Fibroblast of the conjunctiva (primary cell): Measurements from ENCODE around the gene F10.
"Not testable (repeated sequence)": the region's sequence is repeated elsewhere in the genome, so short reads cannot be mapped to it uniquely, and the experiment has no call there.

Experiments
- DNase-seq: peaks from one replicate; pipeline ENCODE4 v3.0.0-alpha.2; 2010; ENCODE audit warnings: low read depth

F10 gene

DNA sequence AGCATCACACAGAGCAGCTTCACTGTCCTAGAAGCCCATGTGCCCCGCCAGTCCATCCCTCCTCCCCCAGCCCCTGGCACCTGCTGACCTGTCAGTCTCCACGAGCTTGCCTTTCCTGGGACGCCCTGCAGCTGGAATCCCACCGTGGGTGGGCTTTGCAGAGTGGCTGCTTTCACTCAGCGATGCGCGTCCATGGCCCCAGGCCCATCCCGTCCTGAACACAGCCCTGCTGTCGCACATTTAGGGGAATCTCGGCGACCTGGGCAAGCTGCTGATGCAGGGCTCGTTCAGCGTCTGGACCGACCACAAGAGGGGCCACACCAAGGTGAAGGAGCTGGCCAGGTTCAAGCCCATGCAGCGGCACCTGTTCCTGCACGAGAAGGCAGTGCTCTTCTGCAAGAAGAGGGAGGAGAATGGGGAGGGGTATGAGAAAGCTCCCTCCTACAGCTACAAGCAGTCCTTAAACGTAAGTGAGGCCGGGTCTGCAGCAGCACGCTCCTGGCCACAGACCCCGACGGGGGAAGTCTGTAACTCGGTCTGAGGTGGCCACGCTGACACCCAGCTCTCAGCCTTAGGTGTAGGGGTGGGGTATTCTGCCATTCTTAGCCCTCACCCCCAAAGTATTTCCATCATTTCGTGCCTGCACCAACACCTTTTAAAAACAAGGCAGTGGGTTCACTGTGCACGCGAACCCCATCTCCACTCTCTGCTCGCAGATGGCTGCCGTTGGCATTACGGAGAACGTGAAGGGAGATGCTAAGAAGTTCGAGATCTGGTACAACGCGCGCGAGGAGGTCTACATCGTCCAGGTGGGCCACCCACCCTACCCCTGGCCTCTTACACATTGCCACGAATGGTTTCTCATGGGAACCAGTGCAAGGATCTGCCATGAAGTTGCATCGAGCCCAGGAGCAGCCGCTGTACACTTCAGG lies 35.3 kb upstream of the F10 start:
- DNase-seq: no peak

DNA sequence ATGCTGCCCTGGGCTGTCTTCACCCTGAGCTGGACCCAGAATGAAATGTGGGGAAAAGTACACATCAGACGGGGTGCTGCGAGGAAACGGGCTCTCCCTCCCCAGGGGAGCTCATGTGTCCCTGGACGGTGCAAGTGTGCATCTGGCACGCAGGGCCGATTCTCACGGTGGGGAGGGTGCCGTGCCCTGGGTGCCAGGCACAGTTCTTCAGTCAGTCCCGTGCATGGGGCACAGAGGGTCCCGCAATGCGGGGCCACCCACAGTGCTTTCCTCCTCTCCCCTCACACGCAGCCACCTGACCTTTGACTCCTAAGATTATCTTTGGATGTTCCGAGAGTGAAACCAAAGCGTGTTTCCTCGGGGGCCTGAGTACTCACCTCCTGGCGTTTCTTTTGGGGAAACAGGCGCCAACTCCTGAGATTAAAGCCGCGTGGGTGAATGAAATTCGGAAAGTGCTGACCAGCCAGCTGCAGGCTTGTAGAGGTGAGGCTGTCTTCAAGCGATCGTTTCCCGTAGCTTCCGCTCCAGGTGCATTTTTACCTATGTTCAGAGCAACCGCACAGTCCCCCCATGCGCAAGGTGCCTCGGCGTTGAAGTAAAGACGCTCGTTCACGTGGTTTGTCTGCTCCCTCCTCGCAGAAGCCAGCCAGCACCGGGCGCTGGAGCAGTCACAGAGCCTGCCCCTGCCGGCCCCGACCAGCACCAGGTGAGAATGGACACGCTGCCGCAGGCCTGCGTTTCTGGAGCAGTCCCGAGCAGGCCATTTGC lies 34.5 kb upstream of the F10 start:
- no peak for DNase-seq

DNA sequence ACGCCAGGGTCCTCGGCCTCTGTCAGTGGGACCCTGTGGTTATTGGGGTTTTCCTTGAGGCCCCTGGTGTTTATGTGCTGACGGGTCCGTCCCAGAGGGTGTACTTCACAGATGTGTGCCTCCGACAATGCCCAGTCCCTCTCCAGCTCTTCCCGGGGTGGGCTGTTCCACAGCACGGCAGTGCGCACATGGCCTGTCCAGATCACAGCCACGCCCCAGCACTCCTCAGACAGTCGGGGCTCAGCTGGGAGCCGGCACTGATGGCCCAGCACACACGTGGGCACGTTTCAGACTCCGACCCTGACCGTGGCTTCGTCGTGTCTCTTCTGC lies 33.9 kb upstream of the F10 start:
- no peak for DNase-seq

DNA sequence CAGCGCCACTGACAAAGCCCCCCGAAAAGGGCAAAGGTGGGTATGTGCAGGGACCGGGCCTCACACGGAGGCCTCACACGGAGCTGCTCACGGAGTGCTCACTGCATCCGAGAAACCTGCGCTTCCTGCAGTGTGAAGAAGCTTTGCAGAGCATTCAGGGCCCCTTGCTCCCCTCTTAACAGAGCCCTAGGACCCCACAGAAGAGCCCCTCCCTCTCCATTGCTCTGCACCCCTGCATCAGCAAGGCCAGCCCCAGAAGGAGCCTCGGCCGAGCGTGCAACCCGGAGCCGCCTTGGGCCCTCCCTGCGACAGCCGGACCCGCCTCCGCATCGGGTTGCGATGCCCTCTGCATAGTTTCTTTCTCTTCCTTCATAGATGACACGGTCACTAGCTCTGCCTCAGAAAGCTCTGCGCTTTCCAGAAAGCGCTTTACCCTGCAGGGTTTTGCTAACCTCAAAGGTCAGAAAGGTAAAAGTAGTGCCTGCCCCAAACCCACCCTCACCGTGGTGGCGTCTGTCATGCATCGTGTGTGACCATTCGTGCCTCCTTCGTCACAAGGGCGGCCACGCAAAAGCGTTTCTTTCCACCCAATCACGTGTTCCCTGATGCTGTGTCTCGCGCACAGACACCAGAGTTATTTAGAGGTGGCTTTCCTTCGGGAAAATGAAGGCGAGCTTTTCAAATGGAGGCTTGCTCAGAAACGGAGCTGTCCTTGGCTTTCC lies 32.7 kb upstream of the F10 start:
- DNase-seq: no peak

DNA sequence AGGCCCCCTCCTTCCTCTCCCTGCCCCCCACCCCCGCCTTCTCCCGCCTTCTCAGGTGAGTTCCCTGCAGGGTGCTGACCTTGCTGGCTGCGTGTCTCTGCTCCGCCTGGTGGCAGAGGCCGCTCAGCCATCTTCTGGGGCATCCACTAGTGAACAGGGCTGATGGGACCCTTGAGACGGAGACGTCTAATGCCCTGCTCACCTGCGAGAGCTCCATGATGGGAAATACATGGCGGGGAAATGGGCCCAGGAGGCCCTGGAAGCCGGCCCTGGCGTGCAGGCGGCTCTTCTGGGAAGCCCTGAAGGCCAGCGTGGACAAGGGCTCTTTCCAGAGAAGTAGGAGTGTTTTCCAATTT lies 32.2 kb upstream of the F10 start:
- no peak for DNase-seq

DNA sequence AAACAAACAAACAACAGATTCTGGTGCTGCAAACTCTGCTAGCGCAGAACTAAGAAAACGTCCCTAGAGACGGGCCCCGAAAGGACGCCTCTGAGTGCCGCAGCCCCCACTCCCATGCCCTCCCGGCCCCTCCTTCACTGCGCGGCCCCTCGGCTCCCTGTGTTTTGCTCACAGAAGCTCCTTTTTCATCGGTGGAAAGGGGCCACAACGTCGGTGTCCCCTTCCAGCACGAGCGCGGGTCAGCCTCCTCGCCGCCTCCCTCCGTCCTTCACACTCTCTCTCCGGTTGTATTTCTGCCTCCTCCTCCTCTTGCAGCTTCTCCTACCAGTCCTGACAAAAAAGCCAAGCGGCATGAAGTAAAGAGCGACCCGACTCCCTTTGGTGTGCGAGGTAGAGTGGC lies 31.8 kb upstream of the F10 start:
- DNase-seq: no peak

DNA sequence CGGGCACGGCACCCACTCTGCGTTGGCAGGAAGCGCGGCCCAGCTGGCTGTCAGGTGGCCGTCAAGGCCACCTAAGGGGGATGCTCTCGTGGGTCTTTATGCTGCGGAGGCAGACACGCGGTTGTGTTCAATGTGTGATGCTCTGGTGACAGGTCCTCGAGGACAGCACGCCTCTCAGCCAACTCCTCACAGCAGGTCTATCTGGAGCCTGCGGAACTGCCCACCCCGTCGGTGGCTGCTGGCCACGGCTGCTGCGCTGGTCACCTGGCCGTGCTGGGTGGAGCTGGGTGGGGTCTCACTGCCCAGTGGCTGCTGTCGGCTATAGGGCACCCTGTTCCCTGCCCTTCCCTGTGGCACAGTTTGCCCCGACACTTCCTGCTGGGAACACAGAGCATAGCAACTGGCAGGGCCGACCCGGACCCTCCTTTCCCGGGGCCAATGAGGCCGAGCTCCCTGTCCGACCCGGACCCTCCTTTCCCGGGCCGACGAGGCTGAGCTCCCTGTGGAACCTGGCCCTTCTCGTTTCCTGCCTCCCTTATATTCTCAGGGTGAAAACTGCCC lies 31.3 kb upstream of the F10 start:
- DNase-seq: no peak

DNA sequence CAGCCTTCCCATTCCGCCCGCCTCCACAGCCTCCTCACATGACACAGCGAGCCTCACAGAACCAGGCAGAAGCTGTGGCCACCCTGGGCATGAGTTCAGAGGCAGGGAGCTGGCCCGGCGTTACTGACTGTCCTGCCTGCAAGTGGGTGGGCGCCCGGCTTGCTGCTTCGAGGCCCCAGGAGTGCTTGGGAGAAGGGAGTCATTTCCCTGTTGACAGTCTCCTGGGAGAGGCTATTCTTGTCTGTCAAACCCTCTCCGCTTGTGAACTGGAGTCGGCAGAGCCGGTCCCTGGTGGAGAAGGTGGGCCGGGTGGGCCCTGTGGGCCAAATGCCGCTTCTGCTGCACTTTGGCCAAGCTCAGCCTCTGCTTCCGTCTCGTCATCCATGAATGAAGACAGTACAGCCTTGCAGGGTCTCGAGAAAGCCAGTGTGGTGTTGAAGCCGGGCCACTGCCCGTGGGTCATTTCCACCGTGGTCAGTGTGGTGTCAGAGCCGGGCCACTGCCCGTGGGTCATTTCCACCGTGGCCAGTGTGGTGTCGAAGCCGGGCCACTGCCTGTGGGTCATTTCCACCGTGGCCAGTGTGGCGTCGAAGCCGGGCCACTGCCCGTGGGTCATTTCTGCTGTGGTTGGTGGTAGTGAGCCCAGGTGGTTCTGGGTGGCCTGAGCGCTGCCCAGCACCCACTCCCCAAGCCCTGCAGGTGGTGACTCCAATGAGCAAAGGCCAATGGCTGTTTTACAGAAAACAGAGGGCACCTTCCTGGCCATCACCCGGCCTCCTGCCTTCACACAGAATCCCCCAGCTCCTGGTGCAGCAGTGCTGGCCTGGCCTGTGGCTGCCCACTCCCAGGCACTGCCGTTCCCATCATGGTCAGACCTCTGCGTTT lies 30.5 kb upstream of the F10 start:
- DNase-seq: no peak

DNA sequence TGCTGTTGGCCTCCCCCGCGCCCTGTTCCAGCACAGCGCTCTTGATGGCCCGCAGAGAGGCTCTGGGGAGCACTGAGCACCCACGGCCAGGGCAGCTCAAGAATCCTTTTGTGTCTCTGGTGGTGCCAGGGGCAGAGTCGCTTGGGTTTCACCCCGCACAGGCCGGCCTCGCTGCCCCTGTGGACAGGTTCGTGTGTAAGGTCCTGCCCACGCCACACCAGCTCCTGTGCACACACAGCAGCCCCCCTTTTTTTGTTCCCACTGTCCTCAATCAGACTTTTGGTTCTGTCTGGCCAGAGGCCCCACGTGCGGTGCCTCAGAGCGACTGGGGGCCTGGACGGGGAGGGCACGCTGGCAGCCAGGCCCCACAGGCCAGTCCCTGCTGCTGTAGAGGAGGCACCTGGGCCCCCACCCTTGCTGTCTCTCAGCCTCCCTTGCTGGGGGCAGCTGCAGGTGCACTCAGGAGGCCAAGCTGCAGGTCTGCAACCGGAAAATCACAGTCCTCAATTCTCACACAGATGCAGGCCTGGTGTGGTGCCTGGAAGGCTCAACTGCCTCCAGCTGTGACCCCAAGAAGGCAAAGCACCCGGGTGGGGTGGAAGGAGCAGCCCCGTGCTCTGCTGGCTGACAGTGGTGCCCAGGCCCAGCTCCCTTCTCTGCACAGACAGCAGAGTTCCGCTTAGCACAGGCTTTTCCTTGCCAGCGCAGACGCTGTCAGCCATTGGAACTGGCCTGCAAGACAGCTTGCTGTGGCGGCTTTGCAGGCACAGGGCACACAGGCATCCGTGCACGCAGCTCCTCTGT lies 29.6 kb upstream of the F10 start:
- DNase-seq: no peak

DNA sequence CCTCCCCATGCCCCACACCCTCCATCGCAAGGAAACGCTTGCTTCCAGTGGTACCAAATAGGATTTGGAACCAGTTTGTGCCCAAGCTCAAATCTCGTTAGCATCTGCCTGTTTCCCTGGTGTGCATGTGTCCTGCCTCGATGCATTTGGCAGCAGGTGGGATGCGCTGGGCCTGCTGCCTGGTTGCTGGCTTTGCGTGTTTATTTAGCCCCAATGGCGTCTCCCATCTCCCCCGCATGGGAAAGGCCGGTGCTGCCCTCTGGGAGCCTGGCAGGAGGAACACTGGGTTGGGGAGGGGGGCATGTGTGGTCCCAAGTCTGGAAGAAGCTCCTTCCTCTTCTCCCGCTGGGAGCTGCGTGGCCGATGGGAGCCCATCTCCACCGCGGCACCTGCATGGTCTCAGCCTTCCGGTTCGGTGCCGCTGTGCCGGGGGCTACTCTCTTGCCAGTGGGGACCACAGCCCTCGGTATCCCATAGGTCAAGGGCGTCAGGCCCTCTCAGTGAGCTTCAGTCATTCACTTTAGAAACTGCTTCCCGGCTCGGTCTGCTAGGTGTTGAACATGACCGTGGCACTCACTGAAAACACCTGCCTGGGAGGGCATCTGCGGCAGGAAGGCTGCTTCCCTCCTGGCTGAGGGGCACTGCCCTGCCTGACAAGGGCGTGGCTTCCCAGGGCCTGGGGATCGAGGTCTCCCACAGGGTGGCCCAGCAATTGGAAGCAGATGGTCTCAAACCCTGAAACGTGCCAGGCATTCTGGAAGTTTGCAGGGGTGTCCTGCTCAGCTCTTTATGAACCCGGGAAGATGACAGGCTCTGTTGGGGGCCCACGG lies 28.8 kb upstream of the F10 start:
- DNase-seq: no peak

DNA sequence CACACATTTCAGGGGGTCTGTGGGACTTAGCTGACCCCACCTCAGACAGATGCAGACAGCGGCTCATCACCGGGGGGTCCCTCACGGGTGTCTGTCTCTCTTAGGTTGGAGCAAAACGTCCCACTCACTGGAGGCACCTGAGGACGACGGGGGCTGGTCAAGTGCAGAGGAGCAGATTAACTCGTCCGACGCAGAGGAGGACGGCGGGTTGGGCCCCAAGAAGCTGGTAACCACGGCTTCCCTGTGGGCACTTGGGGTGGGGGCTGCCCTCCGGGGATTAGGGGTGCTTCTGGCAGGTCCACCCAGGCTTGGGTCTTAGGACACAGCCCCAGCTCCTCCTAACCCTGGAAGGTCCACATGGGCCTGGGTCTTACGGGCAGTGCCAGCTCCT lies 28.2 kb upstream of the F10 start:
- no peak for DNase-seq

DNA sequence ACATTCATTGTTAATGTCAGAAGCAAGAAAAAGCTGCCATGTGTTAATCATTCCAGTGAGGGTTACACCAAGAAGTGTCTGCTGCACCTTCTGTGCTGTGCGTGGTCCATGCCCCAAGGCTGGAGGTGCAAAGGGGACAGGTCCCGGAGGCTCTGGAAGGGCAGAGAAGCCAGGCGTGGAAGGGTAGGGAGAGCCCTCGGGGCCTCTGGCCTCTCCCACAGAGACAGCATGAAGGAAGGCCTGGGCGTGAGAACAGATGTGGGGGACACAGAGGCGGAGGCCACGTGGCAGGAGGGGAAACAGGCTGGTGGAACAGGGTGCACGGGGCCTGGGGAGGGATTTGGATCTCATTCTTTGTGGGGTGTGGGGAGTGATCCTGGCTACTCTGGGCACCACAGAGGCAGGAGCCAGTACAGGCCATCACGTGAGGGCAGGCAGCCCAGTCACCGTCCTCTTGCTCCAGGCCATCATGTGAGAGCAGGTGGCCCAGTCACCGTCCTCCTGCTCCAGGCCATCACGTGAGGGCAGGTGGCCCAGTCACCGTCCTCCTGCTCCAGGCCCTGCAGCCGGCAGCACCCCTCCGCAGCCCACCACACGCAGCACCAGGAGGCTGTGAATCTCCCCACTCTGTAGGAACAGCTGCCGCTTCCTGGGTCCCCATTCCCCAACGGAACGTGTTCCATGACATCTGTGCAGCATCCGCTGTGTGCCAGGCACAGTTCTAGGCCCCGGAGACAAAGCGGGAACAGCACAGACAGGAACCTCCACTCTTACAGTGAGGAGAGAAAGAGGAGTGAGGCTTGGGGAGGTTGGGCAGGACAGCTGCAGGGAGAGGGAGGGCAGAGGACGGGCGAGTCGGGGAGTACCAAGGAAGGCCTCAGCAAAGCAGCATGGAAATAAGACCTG lies 27.2 kb upstream of the F10 start:
- DNase-seq: no peak

DNA sequence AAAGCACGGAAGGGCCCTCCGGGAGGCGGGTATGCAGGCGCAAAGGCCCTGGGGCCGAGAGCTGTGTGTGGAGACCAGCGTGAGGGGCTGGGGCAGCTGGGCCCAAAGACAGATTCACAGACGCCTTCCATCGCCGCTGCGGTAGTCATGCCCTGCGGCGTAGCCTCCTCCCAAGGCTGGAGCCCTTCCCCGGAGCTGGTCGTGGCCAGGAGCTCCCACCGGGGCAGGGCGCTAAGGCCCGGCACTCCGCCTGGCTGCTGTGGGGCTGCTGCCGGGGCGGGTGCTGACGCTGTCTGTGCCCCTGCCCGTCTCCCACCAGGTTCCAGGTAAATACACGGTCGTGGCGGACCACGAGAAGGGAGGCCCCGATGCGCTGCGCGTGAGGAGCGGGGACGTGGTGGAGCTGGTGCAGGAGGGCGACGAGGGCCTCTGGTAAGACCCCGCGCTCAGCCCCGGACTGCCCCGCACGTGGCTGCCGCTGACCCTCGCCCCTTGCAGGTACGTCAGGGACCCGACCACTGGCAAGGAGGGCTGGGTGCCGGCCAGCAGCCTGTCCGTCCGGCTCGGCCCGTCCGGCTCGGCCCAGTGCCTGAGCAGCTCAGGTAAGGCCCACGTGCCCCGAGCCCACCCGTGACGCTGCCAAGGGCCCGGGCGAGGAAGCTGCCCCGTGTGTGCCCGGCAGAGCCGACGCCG lies 26.4 kb upstream of the F10 start:
- no peak for DNase-seq

DNA sequence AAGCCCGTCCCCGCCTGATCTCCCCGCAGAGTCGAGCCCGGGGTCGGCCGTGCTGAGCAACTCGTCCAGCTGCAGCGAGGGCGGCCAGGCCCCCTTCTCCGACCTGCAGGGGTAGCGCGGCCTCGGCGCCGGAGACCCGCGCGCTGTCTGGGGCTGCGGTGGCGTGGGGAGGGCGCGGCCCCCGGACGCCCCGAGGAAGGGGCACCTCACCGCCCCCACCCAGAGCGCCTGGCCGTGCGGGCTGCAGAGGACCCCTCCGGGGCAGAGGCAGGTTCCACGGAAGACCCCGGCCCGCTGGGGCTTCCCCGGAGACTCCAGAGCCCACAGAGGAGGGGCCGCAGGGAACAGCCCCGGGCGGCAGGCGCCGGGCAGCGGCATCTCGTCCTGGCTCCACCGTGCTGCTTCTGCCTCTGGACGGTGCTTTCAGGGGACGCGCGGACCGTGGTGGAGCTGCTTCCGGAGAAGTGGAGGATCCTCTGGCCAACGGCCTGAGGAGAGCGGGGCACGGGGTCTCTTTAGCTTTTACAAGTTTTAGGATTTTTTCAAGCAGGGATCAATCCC lies 25.8 kb upstream of the F10 start:
- no peak for DNase-seq

DNA sequence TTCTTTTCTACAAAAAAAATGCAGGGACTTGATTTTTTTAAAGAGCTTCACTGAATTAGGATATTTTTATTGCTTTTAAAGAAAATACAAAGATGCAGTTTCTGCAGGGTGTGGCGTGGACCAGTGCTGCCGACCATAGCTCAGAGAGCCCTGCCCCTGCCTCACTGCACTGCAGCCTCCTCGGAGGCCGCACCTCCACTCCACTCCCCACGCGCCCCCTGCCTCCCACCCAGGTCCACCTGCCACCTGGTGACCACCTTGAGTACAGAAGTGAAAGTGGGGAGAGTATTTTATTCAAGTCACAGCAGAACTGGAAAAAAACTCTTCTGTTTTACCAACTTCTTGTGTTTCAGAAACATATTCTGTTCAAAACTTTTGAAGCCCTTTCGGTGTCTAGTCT lies 24.9 kb upstream of the F10 start:
- no peak for DNase-seq

DNA sequence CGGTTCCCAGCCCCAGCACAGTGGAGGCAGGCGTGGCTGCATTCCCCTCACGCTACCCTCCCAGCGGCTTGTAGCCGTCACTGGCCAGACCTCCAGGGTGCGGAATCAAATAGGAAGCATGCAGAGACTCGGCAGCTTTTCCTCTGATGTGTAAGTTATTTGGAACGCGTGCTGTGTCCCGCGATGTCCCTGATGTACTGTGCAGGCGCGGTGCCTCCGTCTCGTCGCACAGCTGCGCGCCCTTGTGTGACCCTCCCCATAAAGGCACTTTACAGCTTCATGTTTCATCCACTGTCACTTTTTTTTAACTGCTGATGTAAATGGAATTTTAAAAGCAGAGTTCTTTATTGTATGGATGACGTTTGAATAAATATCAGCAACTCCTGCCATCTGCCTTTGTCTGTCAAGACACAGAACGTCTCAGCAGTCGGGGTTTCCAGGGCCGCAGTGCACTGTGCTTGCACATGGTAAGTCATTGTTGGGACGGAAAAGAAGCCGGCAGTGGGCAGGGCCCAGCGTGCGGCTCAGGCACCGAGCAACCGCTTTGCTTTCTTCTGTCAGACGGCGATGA lies 24.4 kb upstream of the F10 start:
- DNase-seq: no peak

DNA sequence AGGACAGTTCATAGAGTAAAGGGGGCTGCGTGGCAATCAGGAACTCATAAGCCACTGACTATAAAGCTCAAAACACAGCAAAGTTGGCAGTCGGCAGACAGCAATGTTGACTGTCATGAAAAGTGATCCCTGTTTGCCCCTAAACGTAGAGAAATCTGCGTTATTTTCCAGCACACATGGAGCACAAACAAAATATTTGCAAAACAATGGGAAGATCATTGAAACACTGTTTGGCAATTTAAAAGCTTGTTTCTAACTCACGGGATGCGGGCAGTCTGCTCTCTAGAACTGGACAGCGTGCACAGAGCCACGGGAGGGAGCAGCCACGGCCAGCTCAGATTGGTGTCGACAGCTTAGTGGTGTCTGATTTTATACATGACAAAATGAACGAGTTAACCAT lies 23.5 kb upstream of the F10 start:
- DNase-seq: no peak

DNA sequence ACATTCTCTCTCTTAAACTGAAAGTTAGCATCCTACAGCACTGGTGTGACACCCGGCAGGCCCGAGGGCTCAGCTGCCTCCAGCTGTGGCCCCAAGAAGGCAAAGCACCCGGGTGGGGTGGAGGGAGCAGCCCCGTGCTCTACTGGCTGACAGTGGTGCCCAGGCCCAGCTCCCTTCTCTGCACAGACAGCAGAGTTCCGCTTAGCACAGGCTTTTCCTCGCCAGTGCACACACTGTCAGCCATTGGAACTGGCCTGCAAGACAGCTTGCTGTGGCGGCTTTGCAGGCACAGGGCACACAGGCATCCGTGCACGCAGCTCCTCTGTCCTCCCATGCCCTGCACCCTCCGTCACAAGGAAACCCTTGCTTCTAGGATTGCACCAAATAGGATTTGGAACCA lies 20.3 kb upstream of the F10 start:
- DNase-seq: not testable (repeated sequence)
